NT2/D1 (cell line): ENCODE data around the gene KSR1.

Experiments
- SUZ12 ChIP-seq: IDR thresholded peaks from 2 replicates; pipeline ENCODE4 v1.6.1; 2011; ENCODE audit not compliant: insufficient read length, insufficient read depth; ENCODE audit errors: extremely low read depth
- YY1 ChIP-seq: IDR thresholded peaks from 2 replicates; pipeline ENCODE4 v1.6.1; 2011; ENCODE audit not compliant: insufficient read length, insufficient read depth
- ZNF274 ChIP-seq: IDR thresholded peaks from 2 replicates; pipeline ENCODE4 v1.6.1; 2011; ENCODE audit warnings: mild to moderate bottlenecking, low read depth, low read length

DNA sequence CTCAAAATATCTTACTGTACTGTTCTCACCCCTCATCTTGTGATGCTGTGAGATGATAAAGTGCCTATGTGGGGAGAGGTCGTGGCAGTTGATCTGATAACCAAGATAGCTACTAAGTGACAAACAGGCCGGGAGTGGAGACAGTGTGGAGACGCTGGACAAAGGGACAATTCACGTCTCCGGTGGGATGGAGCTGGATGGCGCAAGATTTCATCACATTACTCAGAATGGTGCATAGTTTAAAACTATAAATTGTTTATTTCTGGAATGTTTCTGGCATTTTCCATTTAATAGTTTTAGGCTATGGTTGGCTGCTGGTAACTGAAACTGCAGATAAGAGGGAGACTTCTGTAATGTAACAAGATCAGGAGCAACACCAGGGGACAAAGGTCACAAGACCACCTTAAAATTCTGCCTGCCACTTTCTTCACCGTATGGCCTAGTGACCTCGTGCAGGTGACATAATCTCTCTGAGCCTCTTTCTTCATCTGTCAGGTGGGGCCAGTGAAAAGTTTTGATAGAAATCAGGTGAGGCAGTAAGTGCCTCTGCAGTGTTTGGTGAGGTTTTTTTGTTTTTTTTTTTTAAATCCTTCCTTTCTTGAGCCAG lies 120.3 kb downstream of the KSR1 start:
- TF ChIP-seq ZNF274 (no peak), SUZ12 (no peak), YY1 (no peak)
